Measurements from ENCODE around the gene OTOA. TPM values are rescaled to one million over a fixed set of nuclear protein-coding genes. Genes with fewer than 3 reads are reported as not detected.
A peak's percentile ranks its signal among the peaks of the same experiment; 100 is the strongest.
"Not testable (repeated sequence)": the region's sequence is repeated elsewhere in the genome, so short reads cannot be mapped to it uniquely, and the experiment has no call there.

The OTOA gene
- total and polyA plus RNA-seq, 5 experiments from 2014 or later: 0.14 TPM; not detected in 4

DNA sequence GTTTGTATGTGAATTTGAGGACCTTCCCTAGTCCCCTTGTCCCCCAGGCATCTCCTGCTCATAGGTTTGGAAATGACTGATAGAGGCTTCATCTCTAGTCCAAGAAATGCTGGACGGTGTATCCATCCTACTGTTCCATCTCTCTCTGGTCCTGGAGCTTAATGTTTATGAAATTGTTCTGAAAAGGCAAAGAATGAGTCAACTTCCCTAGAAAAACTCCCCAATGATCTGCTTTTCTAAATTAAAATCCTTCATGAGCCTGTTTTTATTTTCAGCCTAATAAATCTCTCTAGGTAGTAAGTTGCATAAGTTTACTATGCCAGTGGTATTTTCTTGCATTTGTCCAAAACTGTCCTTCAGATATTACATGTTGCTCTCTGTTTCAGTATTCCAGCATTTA lies 9.3 kb upstream of the OTOA start:
- DNase-seq (no peak), ATAC-seq (no peak)
- H3K27ac Mint-ChIP-seq: peak overlapping the region in 3 of 10 donors; percentile 31 to 37 (median 34)
- H3K27me3 Mint-ChIP-seq: no peaks in the 10 kb centered on the region
- H3K36me3 Mint-ChIP-seq: peaks cover 0 to 42% (median 7%) of the 10 kb centered on the region in 3 donors
- no peak overlapping the region for H3K4me3 Mint-ChIP-seq
- POLR2A ChIA-PET: interaction anchor here (0.6 to 0.7 kb wide), 3 partner anchors 14 to 644 kb away, joined by 3 to 6 read pairs (median 5); no protein-coding TSS in a partner anchor
- peaks cover 4 to 80% (median 29%) of the 10 kb centered on the region in 4 donors for H3K4me1 Mint-ChIP-seq
- H3K9me3 Mint-ChIP-seq: no peaks in the 10 kb centered on the region

DNA sequence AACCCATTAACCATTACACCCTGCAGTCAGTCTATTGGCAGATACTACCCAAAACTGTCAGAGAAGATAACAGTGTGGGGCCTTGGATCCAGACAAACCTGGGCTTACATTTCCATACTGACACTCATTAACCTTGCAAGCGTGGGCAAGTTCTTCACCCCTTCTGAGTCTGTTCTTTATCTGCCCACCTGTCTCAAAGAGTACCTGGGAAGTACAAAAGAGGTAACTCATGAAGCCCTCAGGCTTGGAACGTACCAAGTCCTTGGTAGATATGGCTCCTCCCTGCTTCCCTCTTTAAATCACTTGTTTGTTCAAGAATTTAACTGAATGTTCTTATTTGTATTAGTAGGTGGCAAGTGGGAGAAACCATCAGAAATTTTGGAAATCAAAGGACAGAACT lies 8.9 kb upstream of the OTOA start:
- Mint-ChIP-seq H3K4me3 (no peak overlapping the region), H3K4me1 (peaks cover 4 to 80% (median 30%) of the 10 kb centered on the region in 4 donors)

DNA sequence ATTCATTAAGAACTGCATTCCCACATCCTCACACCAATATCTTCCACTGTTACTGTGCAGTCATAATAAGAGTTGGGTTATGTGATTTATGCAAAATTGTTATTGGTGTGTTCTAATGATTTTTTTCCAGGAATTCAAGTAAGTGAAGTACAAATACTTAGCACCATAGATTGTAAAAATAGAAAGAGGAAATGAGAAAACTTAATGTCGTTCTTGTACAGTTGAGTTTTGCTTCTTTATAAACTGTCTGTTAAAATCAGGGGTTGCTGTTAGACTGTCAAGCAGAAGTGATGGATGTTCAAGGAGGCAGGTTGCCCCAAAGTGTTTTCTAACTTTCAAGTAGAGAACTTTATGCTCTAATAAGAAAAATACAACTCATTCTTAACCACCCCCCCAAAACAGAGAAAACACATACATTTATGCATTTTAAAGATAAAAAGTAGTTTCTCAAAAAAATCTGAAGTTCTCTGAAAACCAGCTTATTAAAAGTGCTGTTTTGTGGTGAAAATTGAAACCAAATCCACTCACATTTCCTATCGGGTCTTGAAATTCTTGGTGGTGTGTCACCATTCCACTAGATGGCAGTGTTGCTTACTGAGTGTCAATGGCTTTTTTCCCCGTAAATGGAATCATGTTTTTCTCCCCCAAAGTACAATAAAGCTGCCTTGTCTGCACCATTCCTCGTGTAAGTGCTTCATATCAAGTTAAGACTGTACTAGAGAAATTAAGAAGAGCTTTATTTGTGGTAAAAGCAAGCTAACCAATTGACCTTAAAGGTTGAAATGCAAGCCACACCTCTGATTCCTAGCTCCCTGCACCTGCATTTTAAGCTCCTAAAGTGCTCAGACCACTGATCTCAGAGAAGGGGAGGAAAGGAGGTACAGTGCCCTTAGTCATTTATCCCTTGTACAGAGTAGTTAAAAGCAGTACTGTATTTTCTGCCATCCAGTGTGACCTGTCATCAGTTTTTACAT lies 6.7 kb upstream of the OTOA start:
- peak; percentile 44 to 45 for ATAC-seq
- Mint-ChIP-seq H3K27me3 (no peaks in the 10 kb centered on the region), H3K9me3 (no peaks in the 10 kb centered on the region), H3K4me1 (peaks cover 5 to 83% (median 40%) of the 10 kb centered on the region in 4 donors), H3K4me3 (peak overlapping the region in 2 of 10 donors; percentile 25 to 45), H3K36me3 (peaks cover 0 to 42% (median 7%) of the 10 kb centered on the region in 3 donors), H3K27ac (peak overlapping the region in 7 of 10 donors; percentile 0 to 79 (median 66))
- POLR2A ChIA-PET: interaction anchor here (0.5 to 1.5 kb wide), 5 partner anchors 9 to 65 kb away, joined by 3 to 9 read pairs (median 3); no protein-coding TSS in a partner anchor
- peak in 8 of 10 donors; percentile 12 to 76 (median 40) for DNase-seq

More for the DNA sequence above, 8.9 kb upstream of the OTOA start:
- Mint-ChIP-seq H3K27ac (peak overlapping the region in 1 of 10 donors; percentile 21), H3K9me3 (no peaks in the 10 kb centered on the region), H3K36me3 (peaks cover 0 to 42% (median 7%) of the 10 kb centered on the region in 3 donors), H3K27me3 (no peaks in the 10 kb centered on the region)
- DNase-seq (no peak), ATAC-seq (no peak)
- POLR2A ChIA-PET: no interaction called here

DNA sequence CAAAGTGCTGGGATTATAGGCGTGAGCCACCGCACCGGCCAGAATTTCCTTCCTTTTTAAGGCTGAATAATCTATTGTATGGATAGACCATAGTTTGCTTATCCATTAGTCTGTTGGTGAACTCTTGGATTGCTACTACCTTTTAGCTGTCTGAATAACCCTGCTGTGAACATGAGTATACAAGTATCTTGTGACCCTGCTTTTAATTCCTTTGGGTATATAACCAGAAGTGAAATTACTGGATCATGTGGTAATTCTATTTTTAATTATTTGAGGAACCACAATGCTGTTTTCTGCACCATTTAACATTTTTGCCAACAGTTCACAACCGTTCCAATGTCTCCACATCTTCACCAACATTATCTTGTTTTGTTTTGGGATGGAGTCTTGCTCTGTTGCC lies 4.6 kb upstream of the OTOA start:
- peak overlapping the region in 2 of 10 donors; percentile 17 to 24 for H3K27ac Mint-ChIP-seq
- H3K9me3 Mint-ChIP-seq: no peaks in the 10 kb centered on the region
- ATAC-seq: no peak
- no peak for DNase-seq
- H3K4me1 Mint-ChIP-seq: peaks cover 7 to 78% (median 41%) of the 10 kb centered on the region in 4 donors
- POLR2A ChIA-PET: interaction anchor here (0.9 kb wide), 1 partner anchor 48 kb away, joined by 3 read pairs; no protein-coding TSS in a partner anchor
- peak overlapping the region in 1 of 10 donors; percentile 6 for H3K4me3 Mint-ChIP-seq
- no peaks in the 10 kb centered on the region for H3K27me3 Mint-ChIP-seq
- H3K36me3 Mint-ChIP-seq: peaks cover 0 to 31% (median 7%) of the 10 kb centered on the region in 3 donors

DNA sequence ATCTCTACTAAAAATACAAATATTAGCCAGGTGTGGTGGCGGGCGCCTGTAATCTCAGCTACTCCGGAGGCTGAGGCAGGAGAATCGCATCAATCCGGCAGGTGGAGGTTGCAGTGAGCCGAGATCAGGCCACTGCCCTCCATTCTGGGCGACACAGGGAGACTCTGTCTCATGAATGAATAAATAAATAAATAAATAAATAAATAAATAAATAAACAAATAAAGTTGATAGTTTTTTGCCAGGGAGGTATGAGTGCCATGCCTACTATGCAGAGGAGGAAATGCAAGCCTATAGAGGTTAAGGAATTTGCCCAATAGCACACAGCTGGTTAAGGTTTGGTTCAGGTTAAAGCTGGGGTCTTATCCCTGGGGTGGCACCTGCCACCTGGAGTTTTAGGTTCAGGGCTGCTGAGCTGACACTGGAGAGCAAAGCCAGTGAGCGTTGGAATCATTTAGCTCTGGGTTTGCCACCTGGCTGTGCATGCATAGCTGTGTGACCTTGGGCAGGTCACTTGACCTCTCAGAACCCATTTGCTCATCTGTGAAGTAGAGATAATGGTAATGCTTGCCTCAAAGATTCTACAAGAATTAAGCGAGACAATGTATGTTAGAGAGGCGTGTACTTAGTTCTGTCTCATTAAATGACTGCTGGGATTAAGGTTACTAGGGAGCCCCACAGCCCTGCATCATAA lies 1.2 kb downstream of the OTOA start:
- H3K9me3 Mint-ChIP-seq: no peaks in the 10 kb centered on the region
- DNase-seq (no peak), ATAC-seq (no peak)
- H3K4me3 Mint-ChIP-seq: peak overlapping the region in 1 of 10 donors; percentile 9
- peaks cover 0 to 6% (median 1%) of the 10 kb centered on the region in 5 donors for H3K27me3 Mint-ChIP-seq
- peaks cover 3 to 31% (median 20%) of the 10 kb centered on the region in 4 donors for H3K4me1 Mint-ChIP-seq
- POLR2A ChIA-PET: interaction anchor here (0.8 to 1.1 kb wide), 2 partner anchors 19 to 44 kb away, joined by 3 read pairs; no protein-coding TSS in a partner anchor
- no peak overlapping the region for H3K27ac Mint-ChIP-seq
- H3K36me3 Mint-ChIP-seq: no peaks in the 10 kb centered on the region

DNA sequence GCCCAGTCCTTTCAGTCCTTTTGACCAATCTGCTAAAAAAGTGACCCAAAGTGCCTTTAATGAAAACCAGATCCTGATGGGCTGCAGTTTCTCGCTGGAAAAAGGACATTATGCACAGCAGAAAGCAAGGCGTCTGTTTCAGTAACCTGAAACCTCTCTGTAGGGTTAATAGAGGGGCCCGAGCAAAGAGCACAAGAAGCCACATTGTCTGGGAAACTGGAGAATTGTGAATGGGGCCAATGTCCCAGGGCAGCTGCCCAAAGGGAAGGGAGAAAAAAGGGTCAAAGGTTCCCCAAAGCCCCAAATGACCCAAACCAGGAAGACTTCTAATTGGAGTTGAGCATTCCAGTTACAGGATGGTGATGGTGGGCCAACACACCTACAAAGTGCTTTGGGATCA lies 3.0 kb downstream of the OTOA start:
- Mint-ChIP-seq H3K9me3 (no peaks in the 10 kb centered on the region), H3K4me1 (peaks cover 2 to 15% (median 8%) of the 10 kb centered on the region in 4 donors), H3K4me3 (no peak overlapping the region), H3K27me3 (peaks cover 1 to 9% (median 4%) of the 10 kb centered on the region in 5 donors), H3K36me3 (no peaks in the 10 kb centered on the region), H3K27ac (no peak overlapping the region)
- DNase-seq (no peak), ATAC-seq (no peak)
- POLR2A ChIA-PET: interaction anchor here (0.9 kb wide), 1 partner anchor 9 kb away, joined by 3 read pairs; no protein-coding TSS in a partner anchor

DNA sequence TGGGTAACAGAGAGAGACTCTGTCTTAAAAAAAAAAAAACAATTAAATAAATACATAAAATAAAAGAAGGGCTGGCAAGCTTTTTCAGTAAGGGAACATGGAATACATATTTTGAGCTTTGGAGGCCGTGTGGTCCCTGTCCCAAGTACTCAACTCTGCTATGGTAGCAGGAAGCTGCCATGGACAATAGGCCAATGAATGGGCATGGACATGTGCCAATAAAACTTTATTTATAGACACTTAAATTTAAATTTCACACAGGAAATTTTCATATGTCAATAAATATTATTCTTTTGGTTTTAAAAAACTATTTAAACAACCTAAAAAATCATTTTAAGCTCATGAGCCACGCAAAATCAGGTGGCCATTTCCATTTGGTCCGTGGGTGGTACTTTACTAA lies 3.8 kb downstream of the OTOA start:
- peaks cover 2 to 8% (median 5%) of the 10 kb centered on the region in 4 donors for H3K4me1 Mint-ChIP-seq
- H3K27ac Mint-ChIP-seq: no peak overlapping the region
- H3K9me3 Mint-ChIP-seq: no peaks in the 10 kb centered on the region
- H3K4me3 Mint-ChIP-seq: no peak overlapping the region
- no peaks in the 10 kb centered on the region for H3K36me3 Mint-ChIP-seq
- POLR2A ChIA-PET: interaction anchor here (0.9 kb wide), 1 partner anchor 10 kb away, joined by 3 read pairs; no protein-coding TSS in a partner anchor
- no peak for ATAC-seq
- peaks cover 1 to 9% (median 4%) of the 10 kb centered on the region in 5 donors for H3K27me3 Mint-ChIP-seq
- no peak for DNase-seq

DNA sequence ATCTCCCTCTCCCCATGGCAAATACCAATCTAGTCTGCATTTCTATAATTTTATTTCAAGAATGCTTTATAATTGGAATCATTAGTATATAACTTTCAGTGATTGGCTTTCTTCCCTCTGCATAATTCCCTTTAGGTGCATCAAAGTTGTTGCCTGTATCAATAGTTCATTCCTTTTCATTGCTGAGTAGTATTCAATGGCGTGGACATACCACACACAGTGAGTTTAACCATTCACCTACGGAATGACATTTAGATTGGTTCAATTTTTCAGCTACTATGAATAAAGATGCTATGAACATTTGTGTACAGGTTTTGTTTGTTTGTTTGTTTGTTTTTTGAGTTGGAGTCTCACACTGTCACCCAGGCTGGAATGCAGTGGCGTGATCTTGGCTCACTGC lies 9.7 kb downstream of the OTOA start:
- POLR2A ChIA-PET: no interaction called here
- Mint-ChIP-seq H3K4me1 (no peaks in the 10 kb centered on the region), H3K36me3 (peaks cover 0 to 12% (median 4%) of the 10 kb centered on the region in 3 donors), H3K27me3 (peaks cover 2 to 9% (median 4%) of the 10 kb centered on the region in 5 donors), H3K9me3 (peaks cover 0 to 24% (median 1%) of the 10 kb centered on the region in 9 donors), H3K27ac (no peak overlapping the region), H3K4me3 (no peak overlapping the region)
- ATAC-seq (no peak), DNase-seq (no peak)

DNA sequence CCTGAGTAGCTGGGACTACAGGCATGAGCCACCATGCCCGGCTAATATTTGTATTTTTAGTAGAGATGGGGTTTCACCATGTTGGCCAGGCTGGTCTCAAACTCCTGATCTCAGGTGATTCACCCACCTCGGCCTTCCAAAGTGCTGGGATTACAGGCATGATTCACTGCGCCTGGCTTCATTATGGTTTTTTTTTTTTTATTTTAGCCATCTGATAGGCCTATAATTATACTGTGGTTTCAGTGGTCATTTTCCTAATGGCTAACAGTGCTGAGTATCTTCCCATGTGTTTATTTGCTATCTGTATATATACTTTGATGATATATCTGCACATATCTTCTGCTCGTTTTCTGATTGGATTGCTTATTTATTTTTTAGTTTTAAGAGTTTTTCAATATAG lies 10.7 kb downstream of the OTOA start:
- POLR2A ChIA-PET, DNase-seq: not testable (repeated sequence)

DNA sequence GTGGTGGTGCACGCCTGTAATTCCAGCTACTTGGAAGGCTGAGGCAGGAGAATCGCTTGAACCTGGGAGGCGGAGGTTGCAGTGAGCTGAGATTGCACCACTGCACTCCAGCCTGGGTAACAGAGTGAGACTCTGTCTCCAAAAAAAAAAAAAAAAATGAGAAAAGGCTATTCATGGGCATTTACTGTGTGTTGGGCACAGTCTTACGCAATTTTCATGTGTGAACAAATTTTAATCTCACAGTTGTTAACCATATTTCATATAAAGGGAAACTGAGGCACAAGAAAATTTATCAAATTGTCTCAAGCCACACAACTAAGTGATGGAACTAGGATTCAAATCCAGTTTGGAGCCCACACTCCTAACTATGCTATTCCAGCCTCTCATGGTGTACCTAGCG lies 16.9 kb downstream of the OTOA start:
- H3K27me3 Mint-ChIP-seq: peaks cover 7 to 18% (median 9%) of the 10 kb centered on the region in 5 donors
- H3K4me1 Mint-ChIP-seq, H3K9me3 Mint-ChIP-seq, H3K4me3 Mint-ChIP-seq, POLR2A ChIA-PET, DNase-seq, ATAC-seq, H3K27ac Mint-ChIP-seq, H3K36me3 Mint-ChIP-seq: not testable (repeated sequence)

More for the DNA sequence above, 10.7 kb downstream of the OTOA start:
- H3K4me3 Mint-ChIP-seq, H3K27ac Mint-ChIP-seq, ATAC-seq, H3K27me3 Mint-ChIP-seq, H3K4me1 Mint-ChIP-seq: not testable (repeated sequence)
- peaks cover 0 to 24% (median 1%) of the 10 kb centered on the region in 9 donors for H3K9me3 Mint-ChIP-seq
- H3K36me3 Mint-ChIP-seq: peaks cover 0 to 12% (median 4%) of the 10 kb centered on the region in 3 donors

DNA sequence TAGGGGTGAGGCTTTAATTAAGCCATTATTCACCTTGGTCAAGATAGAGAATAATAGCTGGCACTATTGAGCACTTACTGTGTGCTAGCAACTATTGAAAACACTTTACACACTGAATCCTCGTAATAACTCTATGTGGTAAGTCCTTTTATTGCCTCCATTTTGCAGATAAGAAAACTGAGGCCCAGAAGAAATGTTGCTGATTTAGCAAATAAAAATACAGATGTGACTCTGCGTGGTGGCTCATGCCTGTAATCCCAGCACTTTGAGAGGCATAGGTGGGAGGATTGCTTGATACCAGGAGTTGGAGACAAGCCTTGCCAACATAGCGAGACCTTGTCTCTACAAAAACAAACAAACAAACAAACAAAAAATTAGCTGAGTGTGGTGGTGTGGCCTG lies 19.4 kb downstream of the OTOA start:
- POLR2A ChIA-PET: no interaction called here
- peaks cover 0 to 2% (median 0%) of the 10 kb centered on the region in 9 donors for H3K9me3 Mint-ChIP-seq
- DNase-seq: no peak
- H3K4me1 Mint-ChIP-seq: peaks cover 0 to 4% (median 0%) of the 10 kb centered on the region in 4 donors
- no peak overlapping the region for H3K27ac Mint-ChIP-seq
- no peak for ATAC-seq
- no peak overlapping the region for H3K4me3 Mint-ChIP-seq
- H3K27me3 Mint-ChIP-seq: peaks cover 6 to 18% (median 8%) of the 10 kb centered on the region in 5 donors
- no peaks in the 10 kb centered on the region for H3K36me3 Mint-ChIP-seq

DNA sequence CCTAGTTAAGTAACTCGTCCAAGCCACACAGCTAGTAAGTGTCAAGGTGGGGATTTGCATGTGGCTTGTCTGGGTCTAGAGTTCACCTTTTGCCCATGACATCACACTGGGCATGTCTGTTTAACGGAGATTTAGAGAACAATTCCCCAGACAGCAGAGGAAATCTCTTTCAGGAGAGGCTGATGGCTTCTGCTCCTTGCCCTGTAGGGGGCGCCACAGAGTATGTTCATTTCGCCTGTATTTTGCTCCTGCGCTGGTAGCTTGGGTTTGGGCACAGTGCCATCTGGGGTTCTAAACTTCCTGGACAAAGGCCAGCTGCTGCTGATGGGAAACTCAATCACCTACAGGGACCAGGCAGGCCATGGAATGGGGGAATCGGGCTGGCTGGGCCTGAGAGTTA lies 20.4 kb downstream of the OTOA start:
- POLR2A ChIA-PET: no interaction called here
- no peak for ATAC-seq

More for the DNA sequence above, 20.4 kb downstream of the OTOA start:
- Mint-ChIP-seq H3K27ac (no peak overlapping the region), H3K36me3 (no peaks in the 10 kb centered on the region), H3K4me3 (no peak overlapping the region), H3K9me3 (peaks cover 0 to 6% (median 2%) of the 10 kb centered on the region in 9 donors), H3K27me3 (peaks cover 6 to 18% (median 7%) of the 10 kb centered on the region in 5 donors), H3K4me1 (peaks cover 0 to 4% (median 0%) of the 10 kb centered on the region in 4 donors)
- peak in 8 of 10 donors; percentile 5 to 28 (median 16) for DNase-seq

Measured in naive thymus-derived CD8-positive, alpha-beta T cell (primary cell).